HG02678 (cell line): ENCODE results near the gene CHFR.
A peak's percentile ranks its signal among the peaks of the same experiment; 100 is the strongest.
"Not testable (repeated sequence)": the region's sequence is repeated elsewhere in the genome, so short reads cannot be mapped to it uniquely, and the experiment has no call there.

Source experiments
- ATAC-seq: cut with Tn5 transposase; IDR thresholded peaks from one replicate; pipeline ENCODE4 v1.9.1; 2021; ENCODE audit warnings: mild to moderate bottlenecking, moderate library complexity; ENCODE audit not compliant: unreplicated experiment

CHFR gene

GRCh38 chr12:132887513-132888351 is at the start of gene CHFR:
CHFR (minus strand) TSS chr12:132887605; CDS start chr12:132887328, 277 bp downstream.
- ATAC-seq, result peak; percentile 98

- ATAC-seq, result not testable (repeated sequence)
Observed at GRCh38 chr12:132936921-132937320, 49.5 kb upstream of the CHFR start.

- no peak for ATAC-seq
Observed at GRCh38 chr12:132936163-132936562, 48.8 kb upstream of the CHFR start.

GRCh38 chr12:132926415-132926833 is 39.0 kb upstream of the CHFR start:
- no peak for ATAC-seq

- no peak for ATAC-seq
Observed at GRCh38 chr12:132925597-132926414, 38.4 kb upstream of the CHFR start.

GRCh38 chr12:132924356-132924755 is 37.0 kb upstream of the CHFR start:
- ATAC-seq, result no peak

- no peak for ATAC-seq
Observed at GRCh38 chr12:132923356-132923909, 36.0 kb upstream of the CHFR start.

GRCh38 chr12:132922676-132923075 is 35.3 kb upstream of the CHFR start:
- no peak for ATAC-seq

GRCh38 chr12:132921685-132922084 is 34.3 kb upstream of the CHFR start:
- ATAC-seq, result no peak

GRCh38 chr12:132918680-132919079 is 31.3 kb upstream of the CHFR start:
- ATAC-seq, result no peak

- ATAC-seq, result no peak
Observed at GRCh38 chr12:132909030-132909368, 21.6 kb upstream of the CHFR start.

GRCh38 chr12:132908145-132909029 is 21.0 kb upstream of the CHFR start:
- ATAC-seq, result peak; percentile 92

GRCh38 chr12:132907789-132908144 is 20.4 kb upstream of the CHFR start:
- not testable (repeated sequence) for ATAC-seq

- no peak for ATAC-seq
Observed at GRCh38 chr12:132907216-132907615, 19.8 kb upstream of the CHFR start.

- no peak for ATAC-seq
Observed at GRCh38 chr12:132904718-132905328, 17.4 kb upstream of the CHFR start.

- ATAC-seq, result no peak
Observed at GRCh38 chr12:132899033-132899432, 11.6 kb upstream of the CHFR start.

GRCh38 chr12:132888852-132889251 is 1.4 kb upstream of the CHFR start:
- no peak for ATAC-seq

GRCh38 chr12:132886529-132887477 is 602 bp downstream of the CHFR start:
- ATAC-seq, result peak; percentile 12

- ATAC-seq, result no peak
Observed at GRCh38 chr12:132881818-132882217, 5.6 kb downstream of the CHFR start.
